ENCODE data around the gene VEZT.

Gene VEZT

DNA sequence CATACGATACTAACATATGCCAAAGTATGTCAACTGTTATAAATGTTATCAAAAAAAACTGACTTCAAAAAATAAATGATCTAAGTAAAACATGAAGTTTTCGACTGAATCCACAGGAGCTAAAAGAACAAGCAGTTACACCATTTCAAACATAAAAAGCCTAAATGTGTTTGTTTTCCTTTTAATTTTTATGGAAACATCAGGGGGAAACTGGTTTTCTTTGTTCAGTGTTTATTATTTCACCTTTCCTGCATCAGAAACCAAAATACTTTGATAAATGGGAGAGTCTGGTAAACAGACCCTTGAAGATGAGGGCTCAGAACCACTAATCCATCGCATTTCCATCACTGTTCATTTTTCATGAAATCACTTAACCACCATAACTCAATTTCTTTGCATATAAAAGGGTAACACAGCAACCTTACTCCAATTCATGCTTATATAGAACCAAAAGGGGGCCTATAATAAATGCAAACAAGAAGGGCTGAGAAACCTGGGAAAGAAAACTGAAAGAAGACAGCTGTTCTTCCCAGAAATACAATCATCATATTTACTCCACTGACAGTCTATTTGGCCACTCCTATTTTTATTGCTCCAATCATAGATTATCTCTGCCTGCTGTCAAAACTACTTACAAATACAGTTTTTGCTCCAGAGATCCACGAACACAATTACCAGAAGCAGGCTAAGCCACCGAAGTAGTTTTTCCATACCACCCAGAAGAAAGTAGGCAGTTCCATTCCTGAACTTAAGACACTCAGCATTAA, 17.3 kb upstream of the VEZT start:
- H3K27ac ChIP-seq (ENCODE audit: insufficient read depth in 1 of 2, low read depth in 1 of 2, low read length in 2 of 2, poor library complexity in 1 of 2, severe bottlenecking in 2 of 2): peak overlapping the region in 1 of 2 experiments; percentile 2
- no peak for DNase-seq
- WGBS (ENCODE audit: insufficient coverage): 100% methylated on average over 1 of the region's 5 CpGs
- no peaks in the 10 kb centered on the region for H3K9me3 ChIP-seq (ENCODE audit: control extremely low read depth in 1 of 5, control insufficient read depth in 4 of 5, insufficient read depth in 2 of 5, low read depth in 1 of 5, low read length in 4 of 5)
- H3K36me3 ChIP-seq (ENCODE audit: control insufficient read depth in 4 of 4, insufficient read depth in 4 of 4, low read length in 3 of 4): no peaks in the 10 kb centered on the region
- H3K27me3 ChIP-seq (replicated peaks in 2 of 5; ENCODE audit: control insufficient read depth in 4 of 5, insufficient read depth in 5 of 5, low read length in 4 of 5): no peaks in the 10 kb centered on the region
- H3K4me1 ChIP-seq (ENCODE audit: control extremely low read depth in 1 of 4, control insufficient read depth in 4 of 4, insufficient read depth in 4 of 4, low read length in 3 of 4): peaks cover 22 to 54% (median 31%) of the 10 kb centered on the region in 4 experiments
- ChIA-PET POLR2A (no interaction called here), CTCF (interaction anchor here (1.1 kb wide), 1 partner anchor 11 kb away, joined by 3 read pairs; no protein-coding TSS in a partner anchor)
- H3K4me3 ChIP-seq (ENCODE audit: control insufficient read depth in 1 of 7, extremely low read depth in 1 of 7, insufficient read depth in 4 of 7, low read depth in 2 of 7, low read length in 6 of 7): no peak overlapping the region

DNA sequence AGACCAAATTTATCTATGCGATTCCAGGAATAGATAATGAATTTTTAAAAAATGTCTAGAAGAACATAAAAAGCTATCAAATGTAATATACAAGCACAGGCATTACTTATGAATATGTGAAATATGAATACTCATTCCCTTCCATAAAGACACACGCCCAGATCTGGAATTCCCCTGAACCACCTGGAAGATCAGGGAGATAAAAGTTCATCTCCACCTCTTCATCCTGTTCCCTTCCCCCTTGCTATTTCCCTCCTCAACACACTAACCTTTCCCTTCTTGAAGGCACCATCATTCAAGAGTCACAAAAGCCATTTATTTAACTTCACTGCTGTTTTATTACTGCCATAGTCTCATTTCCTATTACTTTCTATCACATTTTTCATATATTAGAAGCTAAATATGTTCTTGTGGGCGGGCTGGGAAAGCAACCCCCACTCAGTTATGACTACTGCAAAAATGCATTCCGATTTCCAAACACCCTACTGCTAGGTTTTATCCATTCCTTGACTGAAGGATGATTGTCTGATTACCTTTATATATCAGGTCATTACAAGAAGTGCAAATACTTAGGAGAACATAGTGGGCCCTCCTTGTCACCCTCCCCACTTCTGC, 16.4 kb upstream of the VEZT start:
- no peak for DNase-seq
- 100% methylated on average over 1 of the region's 4 CpGs for WGBS (ENCODE audit: insufficient coverage)
- CTCF ChIA-PET: no interaction called here
- no peak overlapping the region for H3K4me3 ChIP-seq (ENCODE audit: control insufficient read depth in 1 of 7, extremely low read depth in 1 of 7, insufficient read depth in 4 of 7, low read depth in 2 of 7, low read length in 6 of 7)
- POLR2A ChIA-PET: interaction anchor here (1.0 kb wide), 1 partner anchor 120 kb away, joined by 5 read pairs; no protein-coding TSS in a partner anchor
- peaks cover 24 to 63% (median 36%) of the 10 kb centered on the region in 4 experiments for H3K4me1 ChIP-seq (ENCODE audit: control extremely low read depth in 1 of 4, control insufficient read depth in 4 of 4, insufficient read depth in 4 of 4, low read length in 3 of 4)
- H3K9me3 ChIP-seq (ENCODE audit: control extremely low read depth in 1 of 5, control insufficient read depth in 4 of 5, insufficient read depth in 2 of 5, low read depth in 1 of 5, low read length in 4 of 5): no peaks in the 10 kb centered on the region
- H3K27ac ChIP-seq (ENCODE audit: insufficient read depth in 1 of 2, low read depth in 1 of 2, low read length in 2 of 2, poor library complexity in 1 of 2, severe bottlenecking in 2 of 2): no peak overlapping the region
- no peaks in the 10 kb centered on the region for H3K36me3 ChIP-seq (ENCODE audit: control insufficient read depth in 4 of 4, insufficient read depth in 4 of 4, low read length in 3 of 4)
- H3K27me3 ChIP-seq (replicated peaks in 2 of 5; ENCODE audit: control insufficient read depth in 4 of 5, insufficient read depth in 5 of 5, low read length in 4 of 5): no peaks in the 10 kb centered on the region

DNA sequence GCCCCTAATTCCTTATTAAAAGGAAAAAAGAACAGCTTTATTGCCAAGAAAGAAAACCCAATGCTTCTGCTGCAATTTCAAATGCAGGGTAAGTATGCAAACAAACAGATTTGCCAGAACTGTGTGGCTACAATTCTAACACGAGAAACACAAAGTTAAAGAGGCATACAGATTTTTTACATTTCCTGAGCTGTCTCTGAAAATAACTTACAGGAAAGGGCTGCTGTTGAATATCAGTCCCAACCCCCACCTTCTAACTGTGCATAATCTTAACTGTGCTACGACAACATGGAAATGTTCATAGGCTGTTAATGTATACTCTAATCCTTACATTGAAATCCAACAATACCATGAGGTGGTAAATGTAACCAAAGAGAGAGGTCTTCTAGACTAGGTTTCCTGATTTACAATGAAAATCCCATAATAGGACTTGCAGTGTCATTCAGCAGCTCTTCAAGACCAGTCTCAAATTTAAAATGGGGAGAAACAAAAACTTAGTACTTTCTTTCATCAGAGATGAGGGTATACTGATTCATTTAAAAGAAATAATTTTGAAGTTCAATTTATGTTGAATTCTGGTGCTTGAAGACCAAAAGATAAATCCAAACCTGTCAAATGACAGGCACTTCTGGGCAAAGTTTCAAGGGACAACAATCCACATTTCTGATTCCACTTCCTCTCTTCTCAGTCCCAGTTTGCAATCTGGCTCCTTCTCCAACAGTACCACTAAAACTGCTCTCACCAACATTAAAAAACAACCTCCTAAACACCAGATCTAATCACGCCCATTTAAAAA, 14.7 kb upstream of the VEZT start:
- Histone ChIP-seq H3K36me3 (ENCODE audit: control insufficient read depth in 4 of 4, insufficient read depth in 4 of 4, low read length in 3 of 4) (no peaks in the 10 kb centered on the region), H3K9me3 (ENCODE audit: control extremely low read depth in 1 of 5, control insufficient read depth in 4 of 5, insufficient read depth in 2 of 5, low read depth in 1 of 5, low read length in 4 of 5) (no peaks in the 10 kb centered on the region), H3K4me1 (ENCODE audit: control extremely low read depth in 1 of 4, control insufficient read depth in 4 of 4, insufficient read depth in 4 of 4, low read length in 3 of 4) (peaks cover 24 to 74% (median 36%) of the 10 kb centered on the region in 4 experiments), H3K4me3 (ENCODE audit: control insufficient read depth in 1 of 7, extremely low read depth in 1 of 7, insufficient read depth in 4 of 7, low read depth in 2 of 7, low read length in 6 of 7) (peak overlapping the region in 2 of 7 experiments; percentile 13 to 60), H3K27me3 (replicated peaks in 2 of 5; ENCODE audit: control insufficient read depth in 4 of 5, insufficient read depth in 5 of 5, low read length in 4 of 5) (no peaks in the 10 kb centered on the region), H3K27ac (ENCODE audit: insufficient read depth in 1 of 2, low read depth in 1 of 2, low read length in 2 of 2, poor library complexity in 1 of 2, severe bottlenecking in 2 of 2) (peak overlapping the region in 1 of 2 experiments; percentile 22)
- ChIA-PET POLR2A (interaction anchor here (1.1 kb wide), 1 partner anchor 11 kb away, joined by 3 read pairs; no protein-coding TSS in a partner anchor), CTCF (interaction anchor here (0.6 kb wide), 1 partner anchor 25 kb away, joined by 4 read pairs; no protein-coding TSS in a partner anchor)
- WGBS (ENCODE audit: insufficient coverage): no CpG with 5 or more reads among the region's 3 CpGs
- peak in 2 of 3 donors; percentile 29 to 42 for DNase-seq

DNA sequence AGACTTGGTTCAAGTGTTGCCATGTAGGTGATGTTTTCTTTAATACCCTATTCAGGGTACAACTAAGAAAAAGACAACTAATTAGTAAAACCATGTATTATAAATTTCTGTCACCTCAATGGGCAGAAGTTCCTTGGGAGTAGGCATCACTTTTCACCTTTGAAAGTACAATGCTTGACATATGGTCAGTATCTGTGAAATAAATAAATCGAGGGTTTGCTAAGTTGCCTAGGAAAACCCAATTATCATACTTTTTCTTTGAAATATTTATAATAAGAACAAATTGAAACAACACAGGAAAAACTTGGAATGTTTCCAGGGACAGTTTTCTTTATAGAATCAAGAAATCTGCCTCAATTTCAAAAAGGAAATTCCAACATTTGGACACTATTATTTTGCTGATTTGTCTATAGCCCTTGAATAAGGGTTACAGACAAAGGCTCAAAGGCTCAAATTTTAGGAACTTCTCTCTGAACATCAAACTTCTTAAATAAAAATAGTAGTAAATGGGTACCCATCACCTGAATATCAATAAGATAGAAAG, 14.0 kb upstream of the VEZT start:
- no peaks in the 10 kb centered on the region for H3K9me3 ChIP-seq (ENCODE audit: control extremely low read depth in 1 of 5, control insufficient read depth in 4 of 5, insufficient read depth in 2 of 5, low read depth in 1 of 5, low read length in 4 of 5)
- H3K27me3 ChIP-seq (replicated peaks in 2 of 5; ENCODE audit: control insufficient read depth in 4 of 5, insufficient read depth in 5 of 5, low read length in 4 of 5): no peaks in the 10 kb centered on the region
- ChIA-PET POLR2A (interaction anchor here (1.1 kb wide), 1 partner anchor 12 kb away, joined by 3 read pairs; no protein-coding TSS in a partner anchor), CTCF (interaction anchor here (0.6 to 1.9 kb wide), 2 partner anchors 13 to 24 kb away, joined by 4 to 6 read pairs; partner anchors contain the start of genes FGD6 and VEZT)
- H3K4me1 ChIP-seq (ENCODE audit: control extremely low read depth in 1 of 4, control insufficient read depth in 4 of 4, insufficient read depth in 4 of 4, low read length in 3 of 4): peaks cover 24 to 74% (median 36%) of the 10 kb centered on the region in 4 experiments
- H3K4me3 ChIP-seq (ENCODE audit: control insufficient read depth in 1 of 7, extremely low read depth in 1 of 7, insufficient read depth in 4 of 7, low read depth in 2 of 7, low read length in 6 of 7): no peak overlapping the region
- WGBS (ENCODE audit: insufficient coverage): no CpG with 5 or more reads among the region's 1 CpG
- no peak for DNase-seq
- peak overlapping the region in 1 of 2 experiments; percentile 39 for H3K27ac ChIP-seq (ENCODE audit: insufficient read depth in 1 of 2, low read depth in 1 of 2, low read length in 2 of 2, poor library complexity in 1 of 2, severe bottlenecking in 2 of 2)
- H3K36me3 ChIP-seq (ENCODE audit: control insufficient read depth in 4 of 4, insufficient read depth in 4 of 4, low read length in 3 of 4): no peaks in the 10 kb centered on the region

DNA sequence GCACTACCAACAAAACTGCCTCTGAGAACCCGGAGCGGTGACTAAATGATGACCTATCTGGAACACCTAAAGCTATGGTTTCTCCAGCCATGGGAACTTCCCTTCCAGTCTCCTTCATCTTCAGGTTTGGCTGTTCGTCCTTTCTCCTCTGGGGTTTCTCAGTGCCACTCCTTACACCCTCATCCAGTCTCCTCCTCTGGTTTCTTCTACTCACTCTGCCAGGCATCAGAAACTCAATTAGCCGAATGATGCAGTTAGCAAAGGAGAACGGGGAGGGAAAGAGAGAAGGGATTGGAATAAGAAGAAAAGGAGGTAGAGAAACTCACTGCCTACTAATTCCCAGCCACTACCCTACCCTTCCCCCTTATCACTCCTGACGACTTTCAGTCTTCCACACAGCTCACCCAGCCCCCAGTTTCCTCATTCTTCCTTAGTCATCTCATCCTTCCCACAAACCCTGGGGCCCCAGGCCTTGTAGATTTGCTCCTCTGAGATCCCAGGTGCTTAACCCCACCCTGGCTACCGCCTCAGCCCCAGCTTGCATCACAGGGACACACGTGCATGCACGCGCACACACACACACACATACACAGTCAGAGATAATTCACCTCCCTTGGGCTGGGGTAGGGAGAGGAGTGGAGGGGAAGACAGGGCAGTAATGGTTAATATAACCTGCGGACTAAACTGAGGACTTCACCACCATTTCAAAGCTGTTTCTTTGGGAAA, 13.3 kb upstream of the VEZT start:
- peak overlapping the region in 1 of 2 experiments; percentile 39 for H3K27ac ChIP-seq (ENCODE audit: insufficient read depth in 1 of 2, low read depth in 1 of 2, low read length in 2 of 2, poor library complexity in 1 of 2, severe bottlenecking in 2 of 2)
- 80% methylated on average over 4 of the region's 11 CpGs for WGBS (ENCODE audit: insufficient coverage)
- DNase-seq: peak; percentile 39 to 62 (median 59)
- H3K36me3 ChIP-seq (ENCODE audit: control insufficient read depth in 4 of 4, insufficient read depth in 4 of 4, low read length in 3 of 4): no peaks in the 10 kb centered on the region
- H3K27me3 ChIP-seq (replicated peaks in 2 of 5; ENCODE audit: control insufficient read depth in 4 of 5, insufficient read depth in 5 of 5, low read length in 4 of 5): no peaks in the 10 kb centered on the region
- peak overlapping the region in 4 of 7 experiments; percentile 19 to 53 (median 34) for H3K4me3 ChIP-seq (ENCODE audit: control insufficient read depth in 1 of 7, extremely low read depth in 1 of 7, insufficient read depth in 4 of 7, low read depth in 2 of 7, low read length in 6 of 7)
- CTCF ChIA-PET: interaction anchor here (1.7 to 1.9 kb wide), 2 partner anchors 13 to 17 kb away, joined by 3 to 6 read pairs; partner anchors contain the start of genes FGD6 and VEZT
- POLR2A ChIA-PET: interaction anchor here (0.8 kb wide), 1 partner anchor 13 kb away, joined by 3 read pairs; the partner anchor contains the start of genes FGD6 and VEZT
- H3K4me1 ChIP-seq (ENCODE audit: control extremely low read depth in 1 of 4, control insufficient read depth in 4 of 4, insufficient read depth in 4 of 4, low read length in 3 of 4): peaks cover 20 to 69% (median 36%) of the 10 kb centered on the region in 4 experiments
- H3K9me3 ChIP-seq (ENCODE audit: control extremely low read depth in 1 of 5, control insufficient read depth in 4 of 5, insufficient read depth in 2 of 5, low read depth in 1 of 5, low read length in 4 of 5): no peaks in the 10 kb centered on the region

DNA sequence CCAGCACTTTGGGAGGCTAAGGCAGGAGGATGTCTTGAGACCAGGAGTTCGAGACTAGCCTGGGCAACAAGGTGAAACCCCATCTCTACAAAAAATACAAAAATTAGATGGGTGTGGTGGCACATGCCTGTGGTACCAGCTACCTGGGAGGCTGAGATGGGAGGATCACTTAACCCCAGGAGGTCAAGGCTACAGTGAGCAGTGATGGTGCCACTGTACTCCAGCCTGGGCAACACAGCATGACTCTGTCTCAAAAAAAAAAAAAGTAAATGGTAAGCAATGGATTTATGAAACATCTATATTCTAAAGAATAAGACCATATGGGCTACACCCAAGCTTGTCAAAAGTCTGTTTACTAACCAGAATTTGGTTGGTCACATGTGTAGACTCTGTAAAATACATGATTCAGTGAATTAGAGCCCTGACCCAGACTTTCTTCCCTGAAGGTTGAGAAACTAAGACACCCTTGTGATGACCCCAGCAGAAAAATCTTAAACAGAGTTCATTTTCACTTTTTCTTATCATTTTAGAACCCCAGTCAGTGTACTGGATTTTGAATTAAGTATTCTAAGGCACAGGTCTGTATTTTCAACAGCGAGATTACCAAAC, 12.5 kb upstream of the VEZT start:
- Histone ChIP-seq H3K4me3 (ENCODE audit: control insufficient read depth in 1 of 7, extremely low read depth in 1 of 7, insufficient read depth in 4 of 7, low read depth in 2 of 7, low read length in 6 of 7) (peak overlapping the region in 1 of 7 experiments; percentile 23), H3K36me3 (ENCODE audit: control insufficient read depth in 4 of 4, insufficient read depth in 4 of 4, low read length in 3 of 4) (no peaks in the 10 kb centered on the region), H3K9me3 (ENCODE audit: control extremely low read depth in 1 of 5, control insufficient read depth in 4 of 5, insufficient read depth in 2 of 5, low read depth in 1 of 5, low read length in 4 of 5) (no peaks in the 10 kb centered on the region), H3K27me3 (replicated peaks in 2 of 5; ENCODE audit: control insufficient read depth in 4 of 5, insufficient read depth in 5 of 5, low read length in 4 of 5) (no peaks in the 10 kb centered on the region), H3K4me1 (ENCODE audit: control extremely low read depth in 1 of 4, control insufficient read depth in 4 of 4, insufficient read depth in 4 of 4, low read length in 3 of 4) (peaks cover 20 to 69% (median 36%) of the 10 kb centered on the region in 4 experiments), H3K27ac (ENCODE audit: insufficient read depth in 1 of 2, low read depth in 1 of 2, low read length in 2 of 2, poor library complexity in 1 of 2, severe bottlenecking in 2 of 2) (peak overlapping the region in 1 of 2 experiments; percentile 17)
- DNase-seq: no peak
- ChIA-PET CTCF (interaction anchor here (0.6 to 1.9 kb wide), 3 partner anchors 12 to 86 kb away, joined by 3 to 6 read pairs (median 3); partner anchors contain the start of genes FGD6 and VEZT), POLR2A (no interaction called here)
- WGBS (ENCODE audit: insufficient coverage): 100% methylated on average over 1 of the region's 2 CpGs
